G401 (cell line): ENCODE results near the gene MFSD12. TPM values are rescaled to one million over a fixed set of nuclear protein-coding genes. Genes with fewer than 3 reads are reported as not detected.
A peak's percentile ranks its signal among the peaks of the same experiment; 100 is the strongest.
"Not testable (repeated sequence)": the region's sequence is repeated elsewhere in the genome, so short reads cannot be mapped to it uniquely, and the experiment has no call there.

Experiments used
- DNase-seq: peaks from one replicate; pipeline ENCODE4 v3.0.0-alpha.2; 2015; ENCODE audit warnings: low spot score
- in situ Hi-C: cut with HindIII; loops from 2 replicates; pipeline ENCODE4 v1.10.0; 2016; ENCODE audit warnings: low sequenced_read_pairs, mixed read lengths
- total RNA-seq: library from RNA; depleted of rRNA; stranded (reverse); fragments of >200 nt; shearing (Covaris generic); gene quantifications from 2 replicates; pipeline ENCODE4 v1.2.3, GENCODE V29; 2014

Gene MFSD12
- total RNA-seq, 1 experiment from 2014 or later, result 128 TPM

- in situ Hi-C loops, DNase-seq: not testable (repeated sequence)
Observed at GRCh38 chr19:3570042-3570441, 12.7 kb upstream of the MFSD12 start.

GRCh38 chr19:3565139-3565538 lies 7.8 kb upstream of the MFSD12 start:
- DNase-seq, result no peak
- in situ Hi-C loops, result no loop called here

- in situ Hi-C loops, result no loop called here
- no peak for DNase-seq
Observed at GRCh38 chr19:3563709-3564524, 6.5 kb upstream of the MFSD12 start.

- no peak for DNase-seq
- in situ Hi-C loops, result no loop called here
Observed at GRCh38 chr19:3556978-3557460, 367 bp downstream of the MFSD12 start.

GRCh38 chr19:3556423-3556977 lies 886 bp downstream of the MFSD12 start:
- in situ Hi-C loops, result no loop called here
- no peak for DNase-seq

- DNase-seq, result no peak
- in situ Hi-C loops, result no loop called here
Observed at GRCh38 chr19:3555653-3556422, 1.5 kb downstream of the MFSD12 start.

- no peak for DNase-seq
- in situ Hi-C loops, result no loop called here
Observed at GRCh38 chr19:3554254-3555083, 2.9 kb downstream of the MFSD12 start.

- no peak for DNase-seq
- in situ Hi-C loops, result no loop called here
Observed at GRCh38 chr19:3551792-3552095, 5.6 kb downstream of the MFSD12 start.

- in situ Hi-C loops, result no loop called here
- DNase-seq, result no peak
Observed at GRCh38 chr19:3550947-3551791, 6.2 kb downstream of the MFSD12 start.

GRCh38 chr19:3549816-3550215 lies 7.6 kb downstream of the MFSD12 start:
- in situ Hi-C loops, result no loop called here
- no peak for DNase-seq

- DNase-seq, result no peak
- in situ Hi-C loops, result no loop called here
Observed at GRCh38 chr19:3548606-3549005, 8.8 kb downstream of the MFSD12 start.

GRCh38 chr19:3547767-3548282 lies 9.6 kb downstream of the MFSD12 start:
- no peak for DNase-seq
- in situ Hi-C loops, result no loop called here

- in situ Hi-C loops, result no loop called here
- DNase-seq, result no peak
Observed at GRCh38 chr19:3547301-3547731, 10.1 kb downstream of the MFSD12 start.

- DNase-seq, result no peak
- in situ Hi-C loops, result no loop called here
Observed at GRCh38 chr19:3546119-3546518, 11.3 kb downstream of the MFSD12 start.

GRCh38 chr19:3545669-3546034 lies 11.7 kb downstream of the MFSD12 start:
- no peak for DNase-seq
- in situ Hi-C loops, result no loop called here

GRCh38 chr19:3544742-3545668 lies 12.4 kb downstream of the MFSD12 start:
- DNase-seq, result peak; percentile 51
- in situ Hi-C loops, result no loop called here

- DNase-seq, result no peak
- in situ Hi-C loops, result no loop called here
Observed at GRCh38 chr19:3544058-3544376, 13.4 kb downstream of the MFSD12 start.
